Eye (tissue), 1 donor: Measurements from ENCODE around the gene MRPL36.
"Not testable (repeated sequence)": the region's sequence is repeated elsewhere in the genome, so short reads cannot be mapped to it uniquely, and the experiment has no call there.

Experiments
- DNase-seq: peaks from one replicate; pipeline ENCODE4 v3.0.0-alpha.2; 2015

The MRPL36 gene

DNA sequence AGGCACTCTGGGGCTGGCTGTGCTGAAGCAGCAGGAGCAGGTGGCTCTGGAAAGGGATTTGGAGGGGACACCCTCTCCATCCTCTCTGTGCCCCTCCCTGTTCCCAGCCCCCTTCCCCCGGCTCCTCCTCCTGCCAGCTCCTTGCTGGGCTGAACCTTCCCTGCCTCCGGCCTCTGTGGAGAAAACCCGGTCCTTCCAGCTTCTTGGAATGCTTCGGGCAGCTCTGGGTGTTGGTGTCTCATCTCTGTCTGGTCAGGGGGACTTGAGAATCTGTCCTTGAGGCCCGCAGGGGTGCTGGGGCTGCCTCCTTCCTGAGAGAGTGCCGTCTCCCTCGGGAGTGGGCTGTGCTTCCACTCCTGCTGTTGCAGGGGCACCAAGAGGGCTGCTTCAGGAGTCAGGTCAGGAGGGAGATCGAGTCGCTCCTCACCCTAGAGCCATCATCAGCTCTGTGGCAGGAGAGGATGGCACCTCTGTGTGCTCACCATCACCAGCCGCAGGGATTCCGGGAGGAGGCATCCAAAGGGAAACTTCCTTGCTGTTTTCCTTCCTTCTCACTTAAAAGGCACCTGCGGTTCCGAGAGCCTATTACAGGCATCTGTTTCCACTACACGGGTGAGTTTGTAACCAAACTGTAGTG lies 32.2 kb upstream of the MRPL36 start:
- peak; percentile 30 for DNase-seq

DNA sequence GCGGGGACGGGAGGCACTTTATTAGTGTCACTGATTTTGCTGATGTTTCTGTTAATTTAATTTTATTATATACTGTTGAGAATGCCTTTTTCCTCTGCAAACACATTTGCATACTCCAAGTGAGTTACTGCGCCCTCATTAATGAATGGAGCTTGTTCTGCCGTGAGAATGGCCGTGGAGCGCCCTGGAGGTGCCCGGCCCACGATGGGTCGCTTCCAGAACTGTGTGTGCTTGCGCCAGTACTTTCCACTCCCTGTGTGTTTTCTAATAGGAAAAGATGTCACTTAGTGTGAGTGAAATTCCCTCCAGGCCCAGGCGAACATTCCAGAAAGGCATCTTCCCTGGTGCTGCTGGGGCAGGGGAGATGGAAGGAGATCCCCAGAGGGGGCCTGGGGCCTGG lies 31.6 kb upstream of the MRPL36 start:
- no peak for DNase-seq

DNA sequence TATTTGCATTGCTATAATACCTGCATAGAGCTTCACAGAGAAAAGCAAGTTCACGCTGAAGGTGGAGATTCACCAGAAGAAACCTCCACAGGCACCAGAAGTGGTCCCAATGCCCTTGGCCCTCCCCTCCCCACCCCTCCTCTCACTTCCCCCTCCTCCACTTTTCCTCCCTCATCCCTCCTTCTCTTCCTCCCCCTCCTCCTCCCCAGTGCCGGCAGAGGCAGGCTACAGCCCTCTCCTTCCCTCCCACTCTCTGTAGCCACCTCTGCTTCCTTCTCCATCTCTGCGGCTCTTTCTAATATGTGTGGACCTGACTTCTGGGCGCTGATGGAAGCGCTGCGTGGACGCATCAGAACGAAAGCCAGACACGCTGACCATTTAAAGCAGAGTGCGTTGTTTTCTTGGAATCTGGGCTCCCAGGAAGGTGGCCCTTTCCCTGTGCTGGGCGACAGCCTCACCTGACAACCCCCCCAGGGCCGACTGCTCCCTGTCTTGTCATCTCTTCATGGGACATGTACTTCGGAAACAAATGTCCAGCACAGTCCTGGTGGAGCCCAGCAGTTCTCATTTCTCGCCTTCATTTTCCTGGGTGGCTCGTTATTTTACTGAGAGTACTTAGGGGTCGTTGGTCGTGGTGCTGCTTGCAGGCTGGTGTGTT lies 31.1 kb upstream of the MRPL36 start:
- DNase-seq = no peak

DNA sequence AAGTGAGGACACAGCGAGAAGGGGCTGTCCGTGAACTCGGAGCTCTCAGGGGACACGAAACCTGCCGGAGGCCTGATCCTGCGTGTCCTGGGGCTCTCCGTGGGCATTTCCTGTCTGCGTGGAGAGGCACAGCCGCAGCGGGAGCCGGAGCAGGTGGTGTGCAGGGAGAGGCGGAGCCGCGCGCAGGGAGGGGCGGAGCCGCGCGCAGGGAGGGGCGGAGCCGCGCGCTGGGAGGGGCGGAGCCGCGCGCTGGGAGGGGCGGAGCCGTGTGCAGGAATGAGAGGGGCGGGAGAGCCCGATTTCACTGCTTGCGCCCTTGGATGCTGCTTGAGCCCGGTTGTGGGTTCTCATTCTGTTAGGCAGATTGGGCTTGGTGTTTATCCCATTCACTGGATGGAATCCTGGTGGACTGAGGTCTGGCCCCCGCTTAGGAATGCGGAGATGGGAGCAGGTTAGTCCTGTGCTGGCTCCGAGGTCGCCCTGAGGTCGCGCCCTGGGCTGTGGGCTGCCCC lies 28.3 kb upstream of the MRPL36 start:
- no peak for DNase-seq

DNA sequence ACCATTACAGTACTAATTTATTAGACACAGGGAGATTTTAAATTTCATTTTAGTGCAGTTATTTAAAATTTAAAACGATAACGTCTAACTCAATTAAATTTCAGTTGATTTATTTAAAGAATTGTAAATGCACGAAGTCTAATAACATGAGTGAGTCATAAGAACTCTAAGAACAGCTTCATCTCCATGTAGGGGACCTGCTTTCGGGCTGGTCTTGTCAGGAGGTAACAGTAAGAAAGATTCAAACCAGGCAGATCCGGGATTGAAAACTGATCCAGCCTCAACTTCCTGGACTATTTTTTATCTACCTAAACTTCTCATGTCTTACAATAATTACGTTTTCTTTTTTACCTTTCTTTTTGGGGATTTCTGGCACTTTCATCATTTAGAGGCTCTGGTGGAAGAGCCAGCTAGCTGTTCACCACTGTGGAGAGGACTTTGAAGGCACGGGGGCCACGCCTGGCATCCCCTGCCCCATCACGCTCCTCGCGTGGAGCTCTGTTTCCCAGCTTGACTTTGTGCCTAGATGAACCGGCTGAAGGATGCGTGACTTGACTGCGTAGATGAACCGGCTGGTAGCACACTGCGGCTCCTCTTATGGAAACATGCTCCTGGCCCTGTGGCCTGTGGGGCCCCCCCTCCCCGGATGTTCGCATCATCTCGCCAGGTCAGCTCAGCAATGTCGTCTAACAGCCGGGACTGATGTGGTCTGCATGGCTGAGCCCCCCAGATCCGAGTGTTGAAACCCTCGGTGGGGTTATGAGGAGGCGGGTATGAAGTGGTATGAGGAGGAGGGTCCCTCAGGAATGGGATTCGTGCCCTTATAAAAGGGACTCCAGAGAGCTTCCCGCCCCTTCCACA lies 27.6 kb upstream of the MRPL36 start:
- DNase-seq = no peak

DNA sequence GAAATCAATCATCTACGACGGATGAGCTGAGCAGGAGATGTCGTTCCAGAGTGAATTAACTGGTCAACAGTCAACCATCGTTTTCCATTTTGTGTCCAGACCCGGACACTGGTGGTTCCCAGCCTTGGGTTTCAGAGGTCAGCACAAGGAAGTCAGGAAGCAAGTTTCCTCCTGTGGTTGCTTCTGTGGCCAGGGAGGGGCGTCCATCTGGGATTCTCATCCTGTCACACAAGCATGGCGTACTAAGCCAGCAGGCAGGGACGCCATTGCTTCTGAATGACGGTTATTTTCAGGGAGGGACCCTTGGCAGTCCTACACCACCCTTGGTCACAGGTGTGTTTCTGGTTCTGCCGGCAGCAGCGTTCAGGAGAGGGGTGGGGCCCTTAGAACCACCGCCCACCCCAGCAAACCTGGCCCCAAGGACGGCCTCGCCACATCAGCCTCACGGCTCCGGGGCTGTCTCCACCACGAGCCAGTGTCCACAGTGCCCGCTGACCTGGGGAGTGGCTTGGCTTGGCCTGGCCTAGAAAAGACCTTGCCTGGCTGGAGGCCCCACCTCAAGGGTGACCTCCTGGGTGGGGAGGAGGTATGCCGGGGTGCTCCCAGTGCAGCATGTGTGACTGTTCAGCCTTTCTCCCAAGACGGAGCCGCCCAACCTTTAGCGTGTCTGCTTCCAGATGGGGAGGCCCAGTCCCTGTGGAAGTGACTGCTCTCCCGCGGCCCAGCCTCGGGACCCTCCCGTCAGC lies 26.8 kb upstream of the MRPL36 start:
- no peak for DNase-seq

DNA sequence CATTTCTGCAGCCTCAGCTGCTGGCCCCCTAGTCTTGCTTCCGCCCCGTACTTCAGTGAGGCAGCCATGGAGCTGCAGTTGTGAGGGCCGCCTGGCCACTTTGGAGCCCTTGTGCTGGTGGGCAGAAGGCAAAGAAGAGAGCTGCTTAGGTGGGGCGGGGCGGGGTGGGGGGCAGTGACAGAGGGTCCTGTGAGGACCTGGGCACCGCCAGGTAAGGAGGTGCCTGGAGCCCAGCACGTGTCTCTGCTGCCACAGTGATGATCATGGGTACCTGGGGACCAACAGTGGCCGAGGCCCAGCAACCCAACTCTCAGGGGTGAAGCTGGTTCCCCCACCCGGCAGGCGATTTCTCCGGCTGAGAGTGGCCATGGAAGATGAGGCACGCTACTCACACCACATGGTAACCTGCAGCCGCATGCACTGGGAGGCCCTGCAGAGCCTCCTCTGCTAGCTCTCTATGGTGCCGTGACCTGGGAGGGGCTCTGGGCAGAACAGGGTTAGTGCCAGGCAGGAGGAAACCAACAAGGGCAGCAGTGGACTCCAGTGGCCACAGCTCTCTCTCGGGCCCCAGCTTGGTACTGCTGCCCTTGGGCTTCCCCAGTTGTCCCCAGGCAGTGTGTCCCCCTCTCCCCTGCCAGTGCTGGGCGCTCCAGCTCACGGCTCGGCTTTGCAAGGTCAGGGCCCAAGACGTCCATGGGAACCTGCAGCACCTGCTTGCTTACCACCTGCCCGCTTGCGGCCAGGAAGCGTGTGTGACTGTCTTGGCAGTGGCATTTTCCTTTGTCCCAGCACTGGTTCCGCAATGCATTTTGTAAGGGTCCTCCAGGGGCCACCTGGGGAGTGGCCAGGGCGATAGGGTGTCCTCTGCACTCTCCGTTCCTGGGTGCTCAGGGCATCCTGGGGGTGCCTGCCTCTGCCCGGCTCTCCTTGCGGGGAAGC lies 25.5 kb upstream of the MRPL36 start:
- DNase-seq = no peak

DNA sequence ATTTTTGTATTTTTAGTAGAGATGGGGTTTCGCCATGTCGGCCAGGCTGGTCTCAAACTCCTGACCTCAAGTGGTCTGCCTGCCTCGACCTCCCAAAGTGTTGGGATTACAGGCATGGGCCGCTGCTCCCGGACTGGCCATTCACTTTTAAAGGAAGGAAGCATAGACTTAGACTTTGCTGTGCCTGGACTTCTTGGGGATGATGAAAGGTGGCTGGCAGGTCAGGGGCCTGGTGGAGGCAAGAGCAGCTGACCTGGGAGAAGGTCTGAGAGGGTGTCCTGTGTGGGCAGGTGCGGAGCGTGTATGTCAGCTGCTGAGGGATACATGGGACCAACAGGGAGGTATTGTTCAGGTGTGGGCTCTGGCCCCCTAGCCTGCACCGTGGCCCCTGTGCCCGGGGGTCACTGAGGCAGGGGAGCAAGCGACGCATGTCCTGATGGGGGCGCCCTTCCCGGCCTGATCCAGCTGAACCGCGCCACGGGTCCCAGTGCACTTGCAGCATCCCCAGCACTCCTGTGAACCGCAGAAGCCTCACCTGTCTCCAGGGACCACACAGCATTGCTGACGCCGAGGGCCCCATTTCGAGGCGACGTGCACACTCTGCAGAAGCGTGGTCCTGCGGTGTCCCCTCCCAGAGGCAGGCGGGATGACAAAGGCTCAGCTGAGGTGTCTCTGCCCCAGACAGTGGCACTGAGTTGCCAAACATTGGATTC lies 24.6 kb upstream of the MRPL36 start:
- no peak for DNase-seq

DNA sequence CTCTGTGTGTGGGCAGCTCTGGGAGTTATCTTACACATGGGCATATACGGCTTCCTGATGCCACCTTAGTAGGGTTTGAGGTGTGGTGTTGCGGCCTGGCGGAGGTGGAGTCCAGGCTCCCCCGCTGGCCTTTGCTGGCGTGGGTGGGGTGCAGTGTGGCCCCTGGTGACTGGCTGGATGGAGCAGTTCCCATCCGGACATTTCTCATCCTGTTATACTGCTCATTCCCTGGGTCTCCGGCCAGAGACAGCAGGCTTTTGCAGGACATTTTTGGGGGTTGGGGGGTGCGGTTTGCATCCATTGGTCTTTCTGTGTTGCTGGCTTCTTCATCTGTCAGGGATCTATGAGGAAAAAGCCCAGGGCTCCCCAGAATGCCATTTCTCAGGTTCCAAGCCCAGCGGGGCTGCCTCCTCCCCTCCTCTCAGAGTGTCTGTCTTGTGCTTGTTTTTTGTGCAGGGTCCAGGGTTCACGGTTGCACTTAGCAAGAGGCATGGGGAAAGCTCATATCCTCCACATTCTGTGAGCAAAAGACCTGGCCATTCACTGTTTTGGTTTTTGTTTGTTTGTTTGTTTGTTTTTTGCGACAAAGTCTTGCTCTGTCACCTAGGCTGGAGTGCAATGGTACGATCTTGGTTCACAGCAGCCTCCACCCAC lies 23.9 kb upstream of the MRPL36 start:
- no peak for DNase-seq

DNA sequence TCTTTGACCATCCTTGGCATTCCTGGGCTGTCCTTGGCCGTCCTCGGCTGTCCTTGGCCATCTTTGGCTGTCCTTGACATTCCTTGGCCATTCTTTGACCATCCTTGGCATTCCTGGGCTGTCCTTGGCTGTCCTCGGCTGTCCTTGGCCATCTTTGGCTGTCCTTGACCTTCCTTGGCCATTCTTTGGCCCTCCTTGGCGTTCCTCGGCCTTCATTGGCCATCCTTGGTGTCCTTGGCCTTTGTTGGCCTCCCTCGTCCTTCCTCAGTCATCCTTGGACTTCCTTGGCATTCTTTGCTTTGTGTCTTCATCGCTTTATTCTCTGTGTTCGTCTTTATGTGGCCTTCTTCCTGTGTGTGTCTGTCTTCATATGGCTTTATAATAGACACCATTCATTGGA lies 22.2 kb upstream of the MRPL36 start:
- DNase-seq = no peak

DNA sequence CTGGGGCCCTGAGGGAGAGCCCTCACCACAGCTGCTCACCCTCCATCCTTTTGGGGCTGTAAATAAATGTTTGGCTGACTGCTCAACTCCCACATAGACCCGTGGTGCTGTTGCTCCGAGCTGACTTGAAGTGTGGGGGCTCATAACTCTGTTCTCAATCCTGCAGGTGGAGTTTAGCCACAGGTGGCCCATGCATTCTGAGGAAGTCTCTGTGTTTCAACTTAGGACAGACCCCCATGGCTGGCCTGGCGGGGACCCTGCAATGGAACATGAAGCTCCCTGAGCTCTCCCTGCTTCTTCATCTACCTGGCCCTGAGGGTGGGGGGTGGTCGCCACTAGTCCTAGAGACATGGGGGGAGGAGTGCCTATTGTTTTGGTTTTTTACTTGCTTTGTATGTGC lies 21.3 kb upstream of the MRPL36 start:
- no peak for DNase-seq

DNA sequence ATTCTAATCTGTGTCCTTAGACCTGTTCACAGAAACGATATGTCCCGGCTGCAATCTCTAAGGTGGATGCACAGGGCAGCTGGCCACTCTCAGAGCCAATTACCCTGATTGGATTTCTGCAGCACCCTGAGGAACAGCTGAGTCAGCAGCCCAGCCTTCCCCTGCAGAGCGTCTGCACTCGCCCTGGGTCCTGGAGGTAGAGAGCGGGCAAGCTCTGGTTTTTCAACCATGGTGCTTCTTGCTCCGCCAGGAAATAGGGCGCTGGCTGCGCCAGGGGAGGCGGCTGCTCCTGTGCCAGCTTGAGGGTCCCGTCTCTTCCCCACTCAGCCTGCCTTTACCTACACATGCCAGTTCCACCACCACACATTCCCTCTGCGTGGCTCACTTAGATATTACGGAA lies 20.7 kb upstream of the MRPL36 start:
- no peak for DNase-seq

DNA sequence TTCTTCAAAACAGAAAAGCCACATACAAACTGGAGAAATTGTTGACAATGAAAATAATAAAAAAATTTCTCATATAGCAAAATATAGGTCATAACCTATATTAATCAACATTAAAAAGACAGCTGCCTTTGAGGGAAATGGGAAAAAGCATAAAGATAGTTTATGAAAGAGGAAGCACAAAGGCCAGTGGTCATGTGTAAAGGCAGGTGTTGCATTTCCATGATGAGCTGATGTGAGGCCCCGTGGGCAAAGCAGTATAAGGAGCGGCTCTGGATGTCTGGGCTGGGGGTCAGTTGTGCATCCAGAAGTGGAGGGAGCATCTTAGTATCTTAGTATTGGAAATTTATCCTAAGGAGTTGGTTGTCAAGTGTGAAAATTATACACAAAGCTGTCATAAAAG lies 19.8 kb upstream of the MRPL36 start:
- DNase-seq = no peak

DNA sequence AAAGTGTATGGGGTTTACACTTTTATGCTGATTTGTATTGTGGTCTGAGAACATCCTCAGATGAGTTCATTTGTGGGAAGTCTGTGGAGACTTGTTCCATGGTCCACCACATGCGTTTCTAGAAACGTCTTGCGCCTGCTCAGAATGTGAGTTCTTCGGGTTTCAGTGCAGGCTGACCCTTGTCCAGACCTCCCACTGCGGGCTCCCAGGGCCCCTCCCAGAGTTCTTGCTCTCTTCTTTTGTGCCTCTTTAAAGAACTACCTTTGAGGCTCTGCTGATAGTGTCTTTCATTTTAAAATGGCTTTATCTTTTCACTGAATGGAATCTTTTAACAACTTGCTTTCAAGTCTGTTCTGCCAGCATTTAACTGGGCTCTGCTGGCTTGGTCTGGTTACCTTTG lies 19.1 kb upstream of the MRPL36 start:
- DNase-seq = no peak

DNA sequence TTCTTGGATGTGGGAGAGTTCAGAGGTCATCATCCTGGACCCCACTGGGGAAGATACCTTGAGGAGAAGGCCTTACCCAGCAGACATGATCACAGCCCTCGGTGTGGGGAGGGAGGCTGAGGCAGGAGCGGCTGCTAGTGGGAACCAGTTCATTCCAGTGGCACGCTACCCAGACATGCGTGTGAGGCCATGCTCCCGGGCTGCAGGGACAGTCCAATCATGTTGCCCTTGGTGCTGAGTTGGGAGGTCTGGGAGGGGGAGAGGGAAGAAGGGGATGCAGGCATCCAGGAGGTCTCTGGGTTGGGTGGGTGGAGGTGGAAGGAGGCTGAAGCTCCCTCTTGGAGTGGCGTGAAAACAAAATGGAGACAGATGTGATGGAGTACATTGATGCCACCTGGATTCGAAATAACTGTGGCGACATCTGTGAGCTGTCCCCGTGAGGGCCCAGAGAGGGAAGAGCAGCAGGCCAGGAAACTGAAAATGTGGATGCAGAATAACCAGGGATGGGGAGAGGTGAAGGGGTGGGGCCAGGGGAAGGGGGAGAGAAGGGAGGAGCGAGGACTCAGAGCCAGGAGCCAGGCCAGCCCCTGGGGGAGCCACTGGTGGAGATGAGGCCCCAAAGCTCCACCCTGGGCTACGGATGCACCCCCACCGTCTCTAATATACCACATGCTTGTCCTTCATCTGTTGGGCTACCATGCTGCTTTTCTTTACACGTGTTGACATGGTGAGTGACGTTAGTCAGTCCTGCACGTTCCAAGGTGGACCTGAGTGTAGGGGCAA lies 17.8 kb upstream of the MRPL36 start:
- DNase-seq = no peak

DNA sequence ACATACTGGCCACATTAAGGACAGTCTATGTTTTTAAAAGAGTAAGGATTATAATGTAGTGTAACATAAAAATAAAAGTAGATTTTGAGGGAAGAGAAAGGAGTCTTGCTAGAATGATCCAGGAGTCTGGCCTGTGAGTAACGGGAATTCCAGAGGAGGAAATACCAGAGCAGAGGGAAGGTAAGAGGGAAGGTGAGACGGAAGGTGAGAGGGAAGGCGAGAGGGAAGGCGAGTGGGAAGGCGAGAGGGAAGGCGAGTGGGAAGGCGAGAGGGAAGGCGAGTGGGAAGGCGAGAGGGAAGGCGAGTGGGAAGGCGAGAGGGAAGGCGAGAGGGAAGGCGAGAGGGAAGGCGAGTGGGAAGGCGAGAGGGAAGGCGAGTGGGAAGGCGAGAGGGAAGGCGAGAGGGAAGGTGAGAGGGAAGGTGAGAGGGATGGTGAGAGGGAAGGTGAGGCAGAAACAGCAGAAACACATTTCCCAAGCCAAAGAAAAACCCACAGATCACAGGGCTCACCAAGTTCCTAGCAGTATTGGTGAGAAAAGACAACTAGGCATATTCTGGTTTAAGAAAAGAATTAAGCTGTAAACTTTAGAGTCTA lies 17.0 kb upstream of the MRPL36 start:
- not testable (repeated sequence) for DNase-seq

DNA sequence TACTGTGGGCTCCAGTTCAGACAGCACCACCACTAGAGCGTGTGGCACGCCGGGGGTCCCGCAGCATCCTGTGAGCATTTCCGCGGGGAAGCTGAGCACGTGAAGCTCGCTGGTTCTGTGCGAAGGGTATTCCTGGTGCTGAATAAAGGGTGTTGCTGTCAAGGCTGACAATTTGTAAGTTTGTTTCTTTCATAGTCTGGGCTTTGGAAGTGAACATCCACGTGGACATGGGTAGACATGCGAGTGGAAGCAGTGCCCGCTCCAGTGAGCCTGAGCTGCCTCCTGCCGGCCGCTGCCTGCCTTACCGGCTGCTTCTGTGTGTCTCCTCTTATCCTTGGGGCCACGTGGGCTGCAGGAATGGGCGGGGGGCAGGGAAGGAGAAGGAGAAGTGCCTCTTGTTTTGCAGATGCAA lies 16.2 kb upstream of the MRPL36 start:
- DNase-seq = no peak

DNA sequence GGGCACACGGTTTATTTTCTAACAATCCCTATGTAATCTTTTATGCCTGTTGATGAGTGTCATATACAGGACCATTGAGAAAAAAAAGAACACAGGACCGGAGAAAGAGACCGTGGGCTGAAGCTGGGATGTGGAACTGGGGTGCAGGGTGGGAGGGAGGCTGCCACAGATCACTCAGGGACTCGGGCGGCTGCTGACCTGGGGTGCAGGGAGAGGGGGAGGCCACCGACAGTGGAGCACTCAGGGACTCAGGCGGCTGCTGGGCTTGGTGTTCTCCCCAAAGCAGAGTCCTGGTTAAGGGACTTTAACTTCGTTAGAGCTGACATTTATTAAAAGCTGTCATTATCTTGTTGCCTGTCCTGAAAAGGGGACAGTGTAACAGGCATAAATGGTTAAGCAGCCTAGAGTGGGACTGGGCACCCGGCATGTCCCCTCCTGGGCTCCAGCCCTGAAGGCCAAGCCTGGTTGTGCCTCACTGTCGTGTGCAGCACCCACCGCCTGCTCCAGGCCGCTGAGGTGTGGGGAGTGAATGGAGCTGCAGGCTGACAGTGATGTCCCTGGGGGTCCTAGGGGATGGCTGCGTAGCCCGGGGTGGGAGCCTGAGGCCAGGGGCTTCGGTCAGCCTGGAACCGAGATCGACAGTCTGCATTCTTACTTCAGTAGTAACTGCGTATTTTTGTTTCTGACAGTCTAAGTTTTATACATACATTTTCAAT lies 15.6 kb upstream of the MRPL36 start:
- no peak for DNase-seq
